ENCODE results near the gene LOXHD1.

DNA sequence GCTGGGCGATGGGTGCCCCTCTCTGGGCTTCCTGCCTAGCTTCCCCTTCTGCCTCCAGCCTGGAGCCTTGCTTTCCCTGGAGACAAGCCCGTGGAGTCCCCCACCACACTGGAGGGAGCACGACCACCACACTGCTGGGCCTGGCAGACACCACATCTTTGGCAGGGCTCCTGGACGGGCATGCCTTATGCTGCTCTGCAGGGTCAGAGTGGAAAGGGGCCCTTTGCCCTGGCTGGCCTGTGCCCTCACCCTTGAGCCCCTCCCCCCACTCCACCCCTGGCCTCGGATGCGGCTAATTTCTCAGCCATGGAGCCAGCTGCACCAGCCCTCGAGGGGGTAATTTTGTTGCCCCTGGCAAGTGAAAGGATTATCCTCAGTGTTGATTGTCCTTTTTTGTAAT lies 194.5 kb downstream of the LOXHD1 start:
- no peak for TF ChIP-seq POLR2A (IDR thresholded peaks at IDR 0.05)
- TF ChIP-seq, protein P1, sequence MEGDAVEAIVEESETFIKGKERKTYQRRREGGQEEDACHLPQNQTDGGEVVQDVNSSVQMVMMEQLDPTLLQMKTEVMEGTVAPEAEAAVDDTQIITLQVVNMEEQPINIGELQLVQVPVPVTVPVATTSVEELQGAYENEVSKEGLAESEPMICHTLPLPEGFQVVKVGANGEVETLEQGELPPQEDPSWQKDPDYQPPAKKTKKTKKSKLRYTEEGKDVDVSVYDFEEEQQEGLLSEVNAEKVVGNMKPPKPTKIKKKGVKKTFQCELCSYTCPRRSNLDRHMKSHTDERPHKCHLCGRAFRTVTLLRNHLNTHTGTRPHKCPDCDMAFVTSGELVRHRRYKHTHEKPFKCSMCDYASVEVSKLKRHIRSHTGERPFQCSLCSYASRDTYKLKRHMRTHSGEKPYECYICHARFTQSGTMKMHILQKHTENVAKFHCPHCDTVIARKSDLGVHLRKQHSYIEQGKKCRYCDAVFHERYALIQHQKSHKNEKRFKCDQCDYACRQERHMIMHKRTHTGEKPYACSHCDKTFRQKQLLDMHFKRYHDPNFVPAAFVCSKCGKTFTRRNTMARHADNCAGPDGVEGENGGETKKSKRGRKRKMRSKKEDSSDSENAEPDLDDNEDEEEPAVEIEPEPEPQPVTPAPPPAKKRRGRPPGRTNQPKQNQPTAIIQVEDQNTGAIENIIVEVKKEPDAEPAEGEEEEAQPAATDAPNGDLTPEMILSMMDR (IDR thresholded peaks at IDR 0.05): no peak
- no peak for TF ChIP-seq EP300 (IDR thresholded peaks at IDR 0.05)
